ENCODE measurements around the gene CDKAL1. TPM values are rescaled to one million over a fixed set of nuclear protein-coding genes. Genes with fewer than 3 reads are reported as not detected.

CDKAL1 gene
- total and polyA plus RNA-seq, 10 of the 15 experiments (the other 5 are each of a cell fraction or from before 2014, with no cell fraction given): 10.7 to 26.9 (median 17.3) TPM

DNA sequence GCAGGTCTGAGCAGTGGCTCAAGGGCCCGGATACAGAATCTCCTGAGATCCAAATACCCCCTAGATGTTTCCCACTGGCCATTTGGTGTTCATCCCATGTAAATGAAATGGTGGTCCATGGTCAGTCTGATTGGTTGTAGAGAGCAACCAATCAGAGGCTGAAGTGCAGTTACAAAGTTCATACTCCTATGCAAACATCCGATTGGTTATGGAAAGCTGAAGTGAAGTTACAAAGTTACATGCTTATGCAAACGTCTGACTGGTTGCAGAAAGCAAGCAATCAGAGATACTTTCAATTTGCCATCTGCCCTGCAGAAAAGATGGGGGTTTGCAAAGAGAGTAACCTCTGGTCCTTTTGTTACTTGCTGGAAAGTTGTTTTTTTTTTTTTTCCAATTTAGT lies 313.6 kb downstream of the CDKAL1 start (continued):
- TF ChIP-seq SIN3A (IDR thresholded peaks at IDR 0.05; ENCODE audit: low read depth, low read length): no peak
- no peak for TF ChIP-seq MTA3 (IDR thresholded peaks at IDR 0.05; ENCODE audit: borderline replicate concordance, low read length)
- TF ChIP-seq LARP7 (IDR thresholded peaks at IDR 0.05): no peak

DNA sequence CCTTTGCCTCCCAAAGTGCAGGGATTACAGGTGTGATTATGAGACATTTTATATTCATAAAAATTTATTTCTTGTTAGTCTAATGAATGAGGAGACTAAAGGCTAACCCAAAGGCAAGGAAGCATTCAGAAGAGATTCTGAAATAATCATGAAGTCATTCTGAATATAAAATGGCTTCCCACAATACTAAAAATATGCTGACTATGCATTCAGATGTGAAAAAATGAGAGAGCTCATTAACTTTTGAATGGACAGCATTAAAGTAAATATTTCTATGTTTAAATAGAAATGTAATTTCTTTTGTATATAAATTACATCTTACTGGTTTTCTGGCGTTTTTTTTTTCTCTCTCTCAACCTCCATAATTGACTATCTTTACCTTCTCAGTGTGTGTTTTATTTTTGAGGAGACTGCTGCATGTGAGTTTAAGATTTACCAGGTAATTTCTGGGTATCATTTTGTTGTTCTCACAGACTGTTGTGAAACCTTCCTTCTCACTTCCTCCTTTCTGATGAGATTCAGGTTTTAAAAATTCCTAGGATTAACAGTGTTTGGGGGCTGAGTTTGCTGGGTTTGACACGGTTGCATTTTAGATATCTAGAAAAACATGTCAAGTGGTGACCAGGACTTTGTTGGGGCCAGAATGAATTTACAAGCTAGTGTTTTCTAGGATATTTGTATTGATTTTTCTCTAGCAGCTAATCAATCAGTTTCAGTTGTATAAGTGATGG lies 316.6 kb downstream of the CDKAL1 start:
- no peak for FAIRE-seq
- no peak overlapping the region for H3K27ac ChIP-seq (ENCODE audit: control insufficient read depth, insufficient read depth)
- CTCF ChIA-PET: interaction anchor here (0.9 to 1.3 kb wide), 4 partner anchors 9 to 287 kb away, joined by 3 to 7 read pairs (median 3); no protein-coding TSS in a partner anchor
- H3K79me2 ChIP-seq (ENCODE audit: control insufficient read depth, insufficient read depth, low read length): no peaks in the 10 kb centered on the region
- BruUV-seq (replicated peaks): no TSS peak
- 50% methylated on average over 2 of the region's 2 CpGs for WGBS (ENCODE audit: insufficient coverage, insufficient replicate concordance, low lambda C conversion rate, missing lambda C conversion rate)
- RAD21 ChIA-PET (ENCODE audit: unreplicated experiment): interaction anchor here (1.1 to 1.4 kb wide), 2 partner anchors 16 to 286 kb away, joined by 3 to 4 read pairs; no protein-coding TSS in a partner anchor
- no peak overlapping the region for H3K4me2 ChIP-seq (ENCODE audit: control insufficient read depth, insufficient read depth)
- no peak overlapping the region for H3K4me3 ChIP-seq
- intact Hi-C loops (cut with micrococcal nuclease; ENCODE audit: unreplicated experiment): no loop called here
- SMC1A ChIA-PET (ENCODE audit: uncharacterized antibody, unreplicated experiment): interaction anchor here (0.5 to 1.9 kb wide), 12 partner anchors 10 to 780 kb away, joined by 3 to 13 read pairs (median 3); no protein-coding TSS in a partner anchor
- H3K36me3 ChIP-seq (ENCODE audit: control insufficient read depth in 2 of 2, insufficient read depth in 2 of 2, low read length in 1 of 2): no peaks in the 10 kb centered on the region
- H3K27me3 ChIP-seq (replicated peaks in 1 of 2; ENCODE audit: control insufficient read depth in 2 of 2, insufficient read depth in 2 of 2, low read length in 1 of 2): no peaks in the 10 kb centered on the region
- POLR2A ChIA-PET: no interaction called here
- in situ Hi-C loops (cut with MboI): no loop called here
- no peaks in the 10 kb centered on the region for H4K20me1 ChIP-seq (ENCODE audit: control insufficient read depth, insufficient read depth)
- DNase-seq (ENCODE audit: low read depth, low spot score): no peak
- no peaks in the 10 kb centered on the region for H3K9me3 ChIP-seq (replicated peaks; ENCODE audit: control insufficient read depth, insufficient read depth, low read length)
- no peaks in the 10 kb centered on the region for H3K4me1 ChIP-seq (ENCODE audit: control insufficient read depth, insufficient read depth, low read length)
- no peak for ATAC-seq
- H3K9ac ChIP-seq (ENCODE audit: control insufficient read depth, insufficient read depth, low read length): no peak overlapping the region
- no peak overlapping the region for H2AFZ ChIP-seq (ENCODE audit: control insufficient read depth, low read depth, low read length)
- TF ChIP-seq SREBF1 (IDR thresholded peaks at IDR 0.05; ENCODE audit: low read length) (no peak), BRCA1 (IDR thresholded peaks at IDR 0.05; ENCODE audit: low read depth, low read length) (no peak), PAX5 (IDR thresholded peaks at IDR 0.05; ENCODE audit: borderline replicate concordance, low read depth, low read length) (no peak), MTA2 (IDR thresholded peaks at IDR 0.05; ENCODE audit: low read depth) (peak; percentile 13; the same call in 1 of the 2 replicates), POLR2AphosphoS2 (IDR thresholded peaks at IDR 0.05; ENCODE audit: low read depth, low read length) (no peak), IKZF1 (conservative IDR thresholded peaks at IDR 0.05) (peak; percentile 47; the same call in 1 of the 2 replicates), IKZF2 (IDR thresholded peaks at IDR 0.05) (peak; percentile 38 to 58; a peak in 1 of 4 replicates), DPF2 (IDR thresholded peaks at IDR 0.05) (0 out of 2 replicates have a peak, but pooled peaks have one; percentile 30), NFXL1 (IDR thresholded peaks at IDR 0.05; ENCODE audit: borderline replicate concordance) (no peak), LARP7 (IDR thresholded peaks at IDR 0.05) (no peak), RFX5 (IDR thresholded peaks at IDR 0.05; ENCODE audit: low read depth, low read length) (no peak), KDM1A (IDR thresholded peaks at IDR 0.05; ENCODE audit: borderline replicate concordance) (no peak), SMARCA5 (IDR thresholded peaks at IDR 0.05) (no peak), PML (IDR thresholded peaks at IDR 0.05; ENCODE audit: low read length) (no peak)
- TF ChIP-seq, protein P1, sequence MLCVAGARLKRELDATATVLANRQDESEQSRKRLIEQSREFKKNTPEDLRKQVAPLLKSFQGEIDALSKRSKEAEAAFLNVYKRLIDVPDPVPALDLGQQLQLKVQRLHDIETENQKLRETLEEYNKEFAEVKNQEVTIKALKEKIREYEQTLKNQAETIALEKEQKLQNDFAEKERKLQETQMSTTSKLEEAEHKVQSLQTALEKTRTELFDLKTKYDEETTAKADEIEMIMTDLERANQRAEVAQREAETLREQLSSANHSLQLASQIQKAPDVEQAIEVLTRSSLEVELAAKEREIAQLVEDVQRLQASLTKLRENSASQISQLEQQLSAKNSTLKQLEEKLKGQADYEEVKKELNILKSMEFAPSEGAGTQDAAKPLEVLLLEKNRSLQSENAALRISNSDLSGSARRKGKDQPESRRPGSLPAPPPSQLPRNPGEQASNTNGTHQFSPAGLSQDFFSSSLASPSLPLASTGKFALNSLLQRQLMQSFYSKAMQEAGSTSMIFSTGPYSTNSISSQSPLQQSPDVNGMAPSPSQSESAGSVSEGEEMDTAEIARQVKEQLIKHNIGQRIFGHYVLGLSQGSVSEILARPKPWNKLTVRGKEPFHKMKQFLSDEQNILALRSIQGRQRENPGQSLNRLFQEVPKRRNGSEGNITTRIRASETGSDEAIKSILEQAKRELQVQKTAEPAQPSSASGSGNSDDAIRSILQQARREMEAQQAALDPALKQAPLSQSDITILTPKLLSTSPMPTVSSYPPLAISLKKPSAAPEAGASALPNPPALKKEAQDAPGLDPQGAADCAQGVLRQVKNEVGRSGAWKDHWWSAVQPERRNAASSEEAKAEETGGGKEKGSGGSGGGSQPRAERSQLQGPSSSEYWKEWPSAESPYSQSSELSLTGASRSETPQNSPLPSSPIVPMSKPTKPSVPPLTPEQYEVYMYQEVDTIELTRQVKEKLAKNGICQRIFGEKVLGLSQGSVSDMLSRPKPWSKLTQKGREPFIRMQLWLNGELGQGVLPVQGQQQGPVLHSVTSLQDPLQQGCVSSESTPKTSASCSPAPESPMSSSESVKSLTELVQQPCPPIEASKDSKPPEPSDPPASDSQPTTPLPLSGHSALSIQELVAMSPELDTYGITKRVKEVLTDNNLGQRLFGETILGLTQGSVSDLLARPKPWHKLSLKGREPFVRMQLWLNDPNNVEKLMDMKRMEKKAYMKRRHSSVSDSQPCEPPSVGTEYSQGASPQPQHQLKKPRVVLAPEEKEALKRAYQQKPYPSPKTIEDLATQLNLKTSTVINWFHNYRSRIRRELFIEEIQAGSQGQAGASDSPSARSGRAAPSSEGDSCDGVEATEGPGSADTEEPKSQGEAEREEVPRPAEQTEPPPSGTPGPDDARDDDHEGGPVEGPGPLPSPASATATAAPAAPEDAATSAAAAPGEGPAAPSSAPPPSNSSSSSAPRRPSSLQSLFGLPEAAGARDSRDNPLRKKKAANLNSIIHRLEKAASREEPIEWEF (IDR thresholded peaks at IDR 0.05; ENCODE audit: insufficient replicate concordance, low read depth, low read length): peak; percentile 62
- TF ChIP-seq, protein P2, sequence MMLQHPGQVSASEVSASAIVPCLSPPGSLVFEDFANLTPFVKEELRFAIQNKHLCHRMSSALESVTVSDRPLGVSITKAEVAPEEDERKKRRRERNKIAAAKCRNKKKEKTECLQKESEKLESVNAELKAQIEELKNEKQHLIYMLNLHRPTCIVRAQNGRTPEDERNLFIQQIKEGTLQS (IDR thresholded peaks at IDR 0.05; ENCODE audit: borderline replicate concordance, extremely low read depth, low read depth, low read length): no peak
